K562 (cell line): ENCODE results near the gene FASLG. TPM values are rescaled to one million over a fixed set of nuclear protein-coding genes. Genes with fewer than 3 reads are reported as not detected.
A peak's percentile ranks its signal among the peaks of the same experiment; 100 is the strongest.

Source experiments
- ARID3A ChIP-seq: IDR thresholded peaks from 2 replicates; pipeline ENCODE4 v1.6.1; 2012; ENCODE audit warnings: low read depth, low read length, improper control_type of control experiment, borderline replicate concordance
- ATF7 ChIP-seq: fragments of 450-650 bp; IDR thresholded peaks from 2 replicates; pipeline ENCODE4 v1.7.1; 2014; ENCODE audit warnings: mild to moderate bottlenecking, moderate library complexity
- C11orf30 ChIP-seq: fragments of 450-650 bp; IDR thresholded peaks from 2 replicates; pipeline ENCODE4 v1.6.1; 2016; ENCODE audit warnings: low read depth, mild to moderate bottlenecking
- DPF2 ChIP-seq: fragments of 450-650 bp; IDR thresholded peaks from 2 replicates; pipeline ENCODE4 v1.6.1; 2016
- FOS ChIP-seq: IDR thresholded peaks from 3 replicates; pipeline ENCODE4 v1.6.1; 2011; ENCODE audit not compliant: insufficient read length; ENCODE audit errors: extremely low read depth
- HDAC8 ChIP-seq: fragments of 450-650 bp; IDR thresholded peaks from 2 replicates; pipeline ENCODE4 v1.6.1; 2016; ENCODE audit warnings: mild to moderate bottlenecking, missing genetic modification characterization, moderate library complexity, missing compliant biosample characterization
- HMBOX1 ChIP-seq: sonication (generic); IDR thresholded peaks from 2 replicates; pipeline ENCODE4 v1.6.1; 2016
- HSF4 ChIP-seq: fragments of 250-450 bp; sonication (Bioruptor Pico); IDR thresholded peaks from 2 replicates; pipeline ENCODE4 v2.1.2; 2022; ENCODE audit warnings: mild to moderate bottlenecking, moderate library complexity, borderline replicate concordance
- MAFF ChIP-seq: IDR thresholded peaks from 2 replicates; pipeline ENCODE4 v1.6.1; 2012; ENCODE audit warnings: low read length, improper control_type of control experiment
- MAFK ChIP-seq: IDR thresholded peaks from 2 replicates; pipeline ENCODE4 v1.6.1; 2011; ENCODE audit warnings: low read length, improper control_type of control experiment
- MYBL2 ChIP-seq, 2 experiments: fragments of 450-650 bp in 1 of 2; sonication (generic) in 1 of 2; formaldehyde crosslinking in 1 of 2; IDR thresholded peaks; 2 replicates each; pipeline versions ENCODE4 v1.6.1 to v1.8.1; 2017 to 2022; ENCODE audit warnings: borderline replicate concordance in 1 of 2, inconsistent platforms in 1 of 2, low read depth in 1 of 2, mild to moderate bottlenecking in 1 of 2, missing genetic modification reagents in 1 of 2, moderate library complexity in 1 of 2
- NFIC ChIP-seq: fragments of 450-650 bp; IDR thresholded peaks from 2 replicates; pipeline ENCODE4 v1.6.1; 2017; ENCODE audit warnings: mild to moderate bottlenecking, inconsistent platforms
- PHB ChIP-seq: fragments of 250-450 bp; sonication (Bioruptor Pico); IDR thresholded peaks from 2 replicates; pipeline ENCODE4 v1.5.0; 2021
- RBM14 ChIP-seq: fragments of 200-400 bp; formaldehyde crosslinking; IDR thresholded peaks from 2 replicates; pipeline ENCODE4 v1.6.1; 2018; ENCODE audit warnings: low read depth, mild to moderate bottlenecking, low read length, moderate library complexity, borderline replicate concordance; ENCODE audit not compliant: insufficient read depth
- SAFB ChIP-seq: fragments of 200-400 bp; formaldehyde crosslinking; IDR thresholded peaks from 2 replicates; pipeline ENCODE4 v1.6.1; 2017; ENCODE audit warnings: low read depth, low read length, borderline replicate concordance
- SRSF7 ChIP-seq: fragments of 200-400 bp; formaldehyde crosslinking; optimal IDR thresholded peaks from 2 replicates; pipeline ENCODE3; 2017; ENCODE audit warnings: mild to moderate bottlenecking, low read depth, low read length
- STAT5A ChIP-seq: IDR thresholded peaks from 2 replicates; pipeline ENCODE4 v1.6.1; 2012; ENCODE audit warnings: low read length, inconsistent platforms, borderline replicate concordance
- TBL1XR1 ChIP-seq, 2 experiments: IDR thresholded peaks; 2 replicates each; pipeline ENCODE4 v1.6.1; 2012; ENCODE audit warnings: improper control_type of control experiment in 2 of 2, low read length in 2 of 2, mild to moderate bottlenecking in 1 of 2
- XRCC5 ChIP-seq: fragments of 200-400 bp; formaldehyde crosslinking; IDR thresholded peaks from 2 replicates; pipeline ENCODE4 v1.6.1; 2017; ENCODE audit warnings: low read depth, mild to moderate bottlenecking, low read length
- ZNF175 ChIP-seq: fragments of 200-800 bp; sonication (Bioruptor generic); IDR thresholded peaks from 2 replicates; pipeline ENCODE4 v1.6.1; 2016; ENCODE audit warnings: low read depth, mild to moderate bottlenecking, missing genetic modification characterization, missing compliant biosample characterization
- ZNF586 ChIP-seq: fragments of 450-650 bp; formaldehyde crosslinking; conservative IDR thresholded peaks from 2 replicates; pipeline ENCODE4 v1.4.0; 2020; ENCODE audit warnings: mild to moderate bottlenecking, moderate library complexity
- ZNF77 ChIP-seq: fragments of 250-450 bp; sonication (Bioruptor Pico); IDR thresholded peaks from 2 replicates; pipeline ENCODE4 v1.5.0; 2020
- polyA plus RNA-seq, 8 experiments: library from polyadenylated mRNA; depleted of rRNA in 4 of 8; stranded (reverse) in 5 of 8; unstranded in 3 of 8; fragments of >200 nt; fragmentation: Nextera tagmentation in 2 of 8; fragmentation: Illumina TruSeq in 1 of 8; extraction: Ambion mirVana in 2 of 8; extraction: Trizol in 1 of 8; gene quantifications; 2 replicates each; pipeline versions ENCODE4 v1.2.1 to v1.2.3, GENCODE V29; 2011 to 2014; ENCODE audit warnings: inconsistent platforms in 1 of 8, missing spikeins in 1 of 8
- total RNA-seq, 7 experiments: library from RNA; depleted of rRNA in 6 of 7; stranded (reverse); fragments of >200 nt in 6 of 7; fragmentation: Illumina TruSeq in 2 of 7; extraction: Trizol in 2 of 7; gene quantifications; 2 replicates each; pipeline versions ENCODE4 v1.2.1 to v1.2.3, GENCODE V29; 2011 to 2021; ENCODE audit warnings: low replicate concordance in 1 of 7
- TF ChIP-seq, protein P1 (sequence below): sonication (generic); formaldehyde crosslinking; IDR thresholded peaks from 2 replicates; pipeline ENCODE4 v1.8.0; 2022; ENCODE audit warnings: mild to moderate bottlenecking, missing genetic modification reagents

FASLG gene
- total and polyA plus RNA-seq, 9 of the 15 experiments (the other 6 are each of a cell fraction or from before 2014, with no cell fraction given) = not detected

DNA sequence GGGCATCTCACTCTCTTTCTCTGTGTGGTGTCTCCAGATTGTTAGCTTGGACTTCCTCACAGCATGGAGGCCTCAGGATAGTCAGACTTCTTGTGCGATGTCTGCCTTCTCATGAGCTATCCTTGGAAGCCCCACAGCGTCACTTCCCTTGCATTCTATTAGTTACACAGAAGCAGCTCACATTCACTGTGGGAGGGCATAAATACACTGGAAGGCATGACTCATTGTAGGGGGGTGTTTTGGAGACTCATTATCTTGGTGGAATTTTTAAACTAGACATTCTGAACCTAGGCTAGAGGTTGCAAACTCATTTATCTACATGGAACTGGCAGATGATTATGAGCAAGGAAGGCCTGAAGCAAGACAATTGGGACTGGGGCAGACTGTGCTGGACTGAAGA lies 21.4 kb upstream of the FASLG start (continued):
- TF ChIP-seq, protein P1, sequence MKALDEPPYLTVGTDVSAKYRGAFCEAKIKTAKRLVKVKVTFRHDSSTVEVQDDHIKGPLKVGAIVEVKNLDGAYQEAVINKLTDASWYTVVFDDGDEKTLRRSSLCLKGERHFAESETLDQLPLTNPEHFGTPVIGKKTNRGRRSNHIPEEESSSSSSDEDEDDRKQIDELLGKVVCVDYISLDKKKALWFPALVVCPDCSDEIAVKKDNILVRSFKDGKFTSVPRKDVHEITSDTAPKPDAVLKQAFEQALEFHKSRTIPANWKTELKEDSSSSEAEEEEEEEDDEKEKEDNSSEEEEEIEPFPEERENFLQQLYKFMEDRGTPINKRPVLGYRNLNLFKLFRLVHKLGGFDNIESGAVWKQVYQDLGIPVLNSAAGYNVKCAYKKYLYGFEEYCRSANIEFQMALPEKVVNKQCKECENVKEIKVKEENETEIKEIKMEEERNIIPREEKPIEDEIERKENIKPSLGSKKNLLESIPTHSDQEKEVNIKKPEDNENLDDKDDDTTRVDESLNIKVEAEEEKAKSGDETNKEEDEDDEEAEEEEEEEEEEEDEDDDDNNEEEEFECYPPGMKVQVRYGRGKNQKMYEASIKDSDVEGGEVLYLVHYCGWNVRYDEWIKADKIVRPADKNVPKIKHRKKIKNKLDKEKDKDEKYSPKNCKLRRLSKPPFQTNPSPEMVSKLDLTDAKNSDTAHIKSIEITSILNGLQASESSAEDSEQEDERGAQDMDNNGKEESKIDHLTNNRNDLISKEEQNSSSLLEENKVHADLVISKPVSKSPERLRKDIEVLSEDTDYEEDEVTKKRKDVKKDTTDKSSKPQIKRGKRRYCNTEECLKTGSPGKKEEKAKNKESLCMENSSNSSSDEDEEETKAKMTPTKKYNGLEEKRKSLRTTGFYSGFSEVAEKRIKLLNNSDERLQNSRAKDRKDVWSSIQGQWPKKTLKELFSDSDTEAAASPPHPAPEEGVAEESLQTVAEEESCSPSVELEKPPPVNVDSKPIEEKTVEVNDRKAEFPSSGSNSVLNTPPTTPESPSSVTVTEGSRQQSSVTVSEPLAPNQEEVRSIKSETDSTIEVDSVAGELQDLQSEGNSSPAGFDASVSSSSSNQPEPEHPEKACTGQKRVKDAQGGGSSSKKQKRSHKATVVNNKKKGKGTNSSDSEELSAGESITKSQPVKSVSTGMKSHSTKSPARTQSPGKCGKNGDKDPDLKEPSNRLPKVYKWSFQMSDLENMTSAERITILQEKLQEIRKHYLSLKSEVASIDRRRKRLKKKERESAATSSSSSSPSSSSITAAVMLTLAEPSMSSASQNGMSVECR = no peak
- TF ChIP-seq HDAC8 (tag) (no peak), NFIC (no peak), ZNF586 (CRISPR knock-in tag) (no peak), MYBL2 (IDR thresholded peaks at IDR 0.05; ENCODE audit: low read depth) (0 out of 2 replicates have a peak, but pooled peaks have one; percentile 6), MYBL2 (CRISPR knock-in tag; IDR thresholded peaks at IDR 0.05; ENCODE audit: borderline replicate concordance) (no peak), HSF4 (CRISPR knock-in tag) (no peak; the same call in 1 of the 2 replicates), DPF2 (peak; percentile 84), ATF7 (peak; percentile 33; the same call in 1 of the 2 replicates), HMBOX1 (peak; percentile 83; the same call in 1 of the 2 replicates), ZNF77 (CRISPR knock-in tag) (no peak), ARID3A (0 out of 2 replicates have a peak, but pooled peaks have one; percentile 26), RBM14 (no peak), SRSF7 (no peak), MAFK (peak; percentile 45; the same call in 1 of the 2 replicates), MAFF (peak; percentile 36; the same call in 1 of the 2 replicates), PHB (no peak), FOS (peak; percentile 18), STAT5A (no peak), SAFB (no peak), TBL1XR1 (IDR thresholded peaks at IDR 0.05; ENCODE audit: low read length in 2 of 2) (peak in 1 of 2 experiments; percentile 41; a peak in 1 of 4 replicates), XRCC5 (no peak), ZNF175 (CRISPR knock-in tag) (no peak), C11orf30 (peak; percentile 39; the same call in 1 of the 2 replicates)
